ENCODE data around the gene HOMER2.

- no peak for TF ChIP-seq POLR2AphosphoS5 (IDR thresholded peaks at IDR 0.05)
- TF ChIP-seq POLR2A (IDR thresholded peaks at IDR 0.05), result no peak
- TF ChIP-seq, protein P1, sequence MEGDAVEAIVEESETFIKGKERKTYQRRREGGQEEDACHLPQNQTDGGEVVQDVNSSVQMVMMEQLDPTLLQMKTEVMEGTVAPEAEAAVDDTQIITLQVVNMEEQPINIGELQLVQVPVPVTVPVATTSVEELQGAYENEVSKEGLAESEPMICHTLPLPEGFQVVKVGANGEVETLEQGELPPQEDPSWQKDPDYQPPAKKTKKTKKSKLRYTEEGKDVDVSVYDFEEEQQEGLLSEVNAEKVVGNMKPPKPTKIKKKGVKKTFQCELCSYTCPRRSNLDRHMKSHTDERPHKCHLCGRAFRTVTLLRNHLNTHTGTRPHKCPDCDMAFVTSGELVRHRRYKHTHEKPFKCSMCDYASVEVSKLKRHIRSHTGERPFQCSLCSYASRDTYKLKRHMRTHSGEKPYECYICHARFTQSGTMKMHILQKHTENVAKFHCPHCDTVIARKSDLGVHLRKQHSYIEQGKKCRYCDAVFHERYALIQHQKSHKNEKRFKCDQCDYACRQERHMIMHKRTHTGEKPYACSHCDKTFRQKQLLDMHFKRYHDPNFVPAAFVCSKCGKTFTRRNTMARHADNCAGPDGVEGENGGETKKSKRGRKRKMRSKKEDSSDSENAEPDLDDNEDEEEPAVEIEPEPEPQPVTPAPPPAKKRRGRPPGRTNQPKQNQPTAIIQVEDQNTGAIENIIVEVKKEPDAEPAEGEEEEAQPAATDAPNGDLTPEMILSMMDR (IDR thresholded peaks at IDR 0.05), result no peak
Observed at GRCh38 chr15:82880704-82881103, 71.8 kb downstream of the HOMER2 start.

Measured in prostate gland (tissue), 2 donors.